ENCODE data around the gene GSKIP.

GRCh38 chr14:96391293-96392118 is 28.2 kb downstream of the GSKIP start:
- TF ChIP-seq CTCF (IDR thresholded peaks at IDR 0.05) = peak in 2 of 7 experiments; percentile 16 to 23
- TF ChIP-seq POLR2A (IDR thresholded peaks at IDR 0.05) = peak; percentile 15 to 55 (median 52)

Measured in body of pancreas (tissue), 4 donors.